Measurements from ENCODE around the gene DDAH1.
A peak's percentile ranks its signal among the peaks of the same experiment; 100 is the strongest.

The DDAH1 gene

DNA sequence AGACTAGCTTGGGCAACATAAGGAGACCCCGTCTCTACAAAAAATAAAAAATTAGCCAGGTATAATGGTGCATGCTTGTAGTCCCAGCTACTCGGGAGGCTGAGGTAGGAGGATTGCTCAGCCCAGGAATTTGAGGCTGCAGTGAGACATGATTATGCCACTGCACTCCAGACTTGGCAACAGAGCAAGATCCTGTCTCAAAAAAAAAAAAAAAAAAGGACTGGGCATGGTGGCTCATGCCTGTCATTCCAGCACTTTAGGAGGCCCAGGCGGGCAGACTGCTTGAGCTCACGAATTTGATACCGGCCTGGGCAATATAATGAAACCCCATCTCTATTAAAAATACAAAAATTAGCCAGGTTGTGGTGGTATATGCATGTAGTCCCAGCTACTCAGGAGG, 141.2 kb downstream of the DDAH1 start:
- no peak for DNase-seq

DNA sequence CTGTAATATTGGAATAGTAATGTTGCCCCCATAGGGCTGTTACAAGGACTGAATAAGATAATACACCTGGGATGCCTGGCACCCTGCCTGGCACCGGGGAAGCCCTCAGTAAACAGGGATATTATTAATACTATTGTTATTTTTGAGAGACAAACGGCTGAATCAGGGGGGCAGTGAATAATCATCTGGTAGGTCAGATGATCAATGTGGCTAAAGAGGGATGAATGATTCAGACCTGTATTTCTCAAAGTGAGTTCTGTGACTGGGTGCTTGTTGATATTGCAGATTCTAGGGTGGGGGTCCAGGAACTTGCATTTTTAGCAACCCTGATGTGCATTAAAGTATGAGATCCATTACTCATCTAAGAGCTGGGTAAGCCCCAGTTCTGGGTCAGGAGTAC, 142.3 kb downstream of the DDAH1 start:
- DNase-seq = no peak

DNA sequence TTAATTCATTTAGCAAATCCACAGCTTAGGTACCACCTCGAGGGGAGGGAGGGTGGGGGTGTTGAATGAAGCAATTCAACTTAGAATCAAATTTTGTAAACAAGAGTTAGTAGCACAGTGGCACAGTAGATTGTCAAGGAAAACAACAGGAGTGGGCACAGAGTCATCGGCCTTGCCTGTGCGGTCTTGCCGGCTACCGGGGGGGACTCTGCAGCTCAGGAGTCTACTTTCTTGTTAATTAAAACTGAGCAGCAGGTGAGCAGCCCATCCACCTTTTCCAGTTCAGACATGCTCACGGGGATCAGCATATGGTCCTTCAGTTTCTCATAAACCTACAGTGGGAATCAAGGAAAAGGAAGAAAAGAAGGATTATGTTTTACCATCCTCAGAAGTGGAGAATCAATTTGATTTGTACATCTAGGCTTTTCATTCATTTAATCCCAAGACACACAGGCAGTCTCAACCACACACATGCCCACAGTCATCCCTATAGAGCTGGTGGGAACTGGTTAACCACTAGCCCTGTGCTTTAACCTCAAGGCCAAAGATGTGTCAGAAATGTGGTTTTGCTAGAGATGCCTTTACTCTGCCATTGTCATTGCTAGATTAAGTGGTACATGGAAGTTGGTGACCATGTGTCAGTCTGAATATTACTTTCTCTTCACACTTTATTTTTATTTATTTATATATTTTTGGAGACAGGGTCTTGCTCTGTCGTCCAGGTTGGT, 143.6 kb downstream of the DDAH1 start:
- no peak for DNase-seq

DNA sequence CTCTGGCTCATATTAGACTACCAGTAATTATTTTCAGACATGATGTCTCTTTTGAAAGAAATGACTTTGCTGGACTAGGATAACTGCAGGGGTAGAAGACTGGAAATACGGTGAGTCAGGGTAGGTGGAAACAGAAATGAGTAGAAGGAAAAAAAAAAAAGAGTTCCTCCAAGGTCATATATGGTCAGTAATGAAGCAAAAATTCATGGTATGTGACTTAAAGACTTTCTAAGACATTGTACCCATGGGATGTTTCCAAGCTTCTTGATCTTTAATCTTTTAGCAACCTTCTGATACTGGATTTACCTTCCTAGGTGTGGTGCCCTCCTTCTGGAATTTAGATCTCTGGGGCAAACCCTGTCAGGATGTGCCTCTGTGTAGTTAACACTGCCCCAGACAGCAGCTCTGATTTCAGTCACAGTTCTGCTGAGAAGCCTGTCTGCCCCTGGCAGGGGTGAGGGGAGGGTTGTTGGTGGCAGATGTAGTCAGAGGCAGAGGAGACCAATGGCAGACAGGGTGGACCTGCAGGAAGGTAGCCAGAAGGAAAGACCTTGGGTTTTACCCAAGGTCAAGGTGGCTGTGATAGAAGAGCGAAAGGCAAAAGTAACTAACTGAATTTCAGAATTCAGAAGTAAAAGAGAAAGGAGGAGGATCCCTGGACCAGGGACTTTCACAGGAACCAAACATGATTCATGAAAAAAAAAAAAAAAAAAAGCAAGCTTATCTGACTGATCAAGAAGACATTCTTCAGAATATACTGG, 144.4 kb downstream of the DDAH1 start:
- DNase-seq = no peak

DNA sequence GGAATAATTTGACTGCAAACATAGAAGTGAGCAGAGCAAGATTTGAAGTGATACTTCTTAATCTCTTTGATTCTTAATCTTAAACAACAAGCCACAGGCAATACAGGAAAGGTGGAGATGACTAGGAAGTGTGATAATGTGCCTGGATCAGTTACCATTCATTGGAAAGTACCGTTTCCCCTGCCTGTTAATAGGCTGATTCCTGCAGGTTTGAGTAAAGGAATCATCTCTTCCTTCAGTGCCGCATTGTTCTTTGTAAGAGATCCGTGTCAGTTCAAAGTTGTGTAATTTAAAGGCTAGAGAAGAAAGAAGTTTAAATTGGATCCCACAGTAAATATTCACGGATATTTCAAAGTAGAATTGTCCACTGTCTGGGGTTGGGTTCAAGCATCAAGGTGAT, 145.0 kb downstream of the DDAH1 start:
- DNase-seq = no peak

DNA sequence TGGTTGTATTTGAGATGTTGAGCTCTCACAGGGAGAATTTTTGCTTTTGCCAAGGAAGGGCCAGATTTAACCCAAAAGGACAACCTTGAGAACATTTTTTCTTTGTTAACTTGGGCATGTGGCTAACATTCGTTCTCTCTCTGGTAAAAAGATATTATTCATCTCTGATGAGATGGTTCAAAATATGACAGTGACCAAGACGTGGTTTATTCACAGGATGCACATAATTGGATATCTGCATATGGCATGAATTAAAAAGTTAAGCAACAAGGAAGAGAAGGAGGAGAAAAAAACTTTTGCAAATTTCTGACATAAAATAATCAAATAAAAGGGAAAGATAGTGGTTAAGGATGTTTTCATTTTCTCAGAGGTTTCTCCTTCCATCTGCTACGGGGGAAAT, 145.5 kb downstream of the DDAH1 start:
- DNase-seq = no peak

DNA sequence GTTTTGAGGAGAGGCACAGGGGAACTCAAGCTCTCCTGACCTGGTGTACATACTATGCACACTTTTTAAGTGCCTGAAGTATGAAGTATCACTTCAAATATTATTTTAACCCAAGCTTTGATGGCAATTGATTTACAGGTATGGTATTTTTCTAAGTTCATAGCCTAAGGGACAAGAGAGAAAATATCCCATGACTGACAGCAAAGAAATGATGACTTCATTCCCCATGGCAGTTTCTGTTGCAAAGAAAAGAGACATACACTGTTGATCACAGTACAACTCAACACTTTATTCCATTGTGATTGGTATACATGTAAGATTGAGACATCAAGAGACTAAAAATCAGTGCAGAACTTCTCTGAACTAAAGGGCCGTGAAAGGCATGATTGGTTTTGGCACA, 146.7 kb downstream of the DDAH1 start:
- no peak for DNase-seq

DNA sequence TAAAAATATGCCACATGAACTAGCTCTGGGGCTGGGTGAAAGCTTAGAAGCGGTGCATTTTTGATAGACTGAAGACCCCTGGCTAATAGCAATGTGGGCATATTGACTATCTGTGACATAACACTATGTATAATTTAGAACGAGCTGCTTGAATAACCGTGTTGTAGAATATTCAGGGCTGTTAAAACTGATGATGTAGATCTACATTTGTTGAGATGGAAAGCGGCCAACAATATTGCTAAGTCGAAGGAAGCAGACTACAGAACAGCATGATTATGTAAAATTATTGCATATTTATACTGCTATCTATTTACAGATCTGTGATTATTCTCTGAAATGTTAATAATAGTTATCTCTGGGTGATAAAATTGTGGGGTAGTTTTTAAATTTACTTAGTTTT, 147.4 kb downstream of the DDAH1 start:
- no peak for DNase-seq

DNA sequence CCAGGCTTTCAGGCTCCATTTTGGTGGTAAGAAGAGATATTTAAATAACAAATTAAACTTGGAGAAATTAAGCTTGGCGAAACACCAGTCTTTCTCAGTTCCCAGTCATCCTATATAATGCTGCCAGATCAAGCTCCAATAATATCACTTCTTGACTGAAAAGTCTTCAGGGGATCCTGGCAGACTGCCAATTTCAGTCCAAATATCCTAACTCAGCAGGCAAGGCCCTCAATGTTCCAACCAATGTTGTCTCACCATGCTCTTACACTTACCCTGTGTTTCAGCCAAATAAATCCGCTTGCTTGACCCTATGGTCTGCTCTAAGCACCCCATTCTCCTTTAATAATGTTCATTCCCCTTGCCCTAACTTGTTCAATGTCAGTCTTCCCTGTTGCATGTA, 148.6 kb downstream of the DDAH1 start:
- DNase-seq = no peak

DNA sequence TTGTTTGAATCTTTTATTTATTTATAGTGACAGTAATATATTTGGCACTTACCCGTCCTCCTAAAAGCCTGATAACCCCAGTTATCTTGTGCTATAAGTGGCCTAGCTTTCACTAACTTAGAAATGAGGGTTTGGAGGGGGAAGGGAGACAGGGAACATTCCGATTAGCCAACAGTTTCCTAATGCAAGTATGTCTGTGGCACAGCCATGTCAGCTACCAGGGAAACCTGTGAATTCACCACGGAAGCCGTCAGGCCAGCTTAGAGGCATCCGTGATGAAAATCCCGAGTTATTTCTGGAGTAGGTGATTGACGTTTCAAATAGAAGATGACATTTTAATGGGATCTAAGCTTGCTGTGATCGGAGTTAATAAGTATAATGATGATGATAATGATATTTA, 149.2 kb downstream of the DDAH1 start:
- DNase-seq = no peak

DNA sequence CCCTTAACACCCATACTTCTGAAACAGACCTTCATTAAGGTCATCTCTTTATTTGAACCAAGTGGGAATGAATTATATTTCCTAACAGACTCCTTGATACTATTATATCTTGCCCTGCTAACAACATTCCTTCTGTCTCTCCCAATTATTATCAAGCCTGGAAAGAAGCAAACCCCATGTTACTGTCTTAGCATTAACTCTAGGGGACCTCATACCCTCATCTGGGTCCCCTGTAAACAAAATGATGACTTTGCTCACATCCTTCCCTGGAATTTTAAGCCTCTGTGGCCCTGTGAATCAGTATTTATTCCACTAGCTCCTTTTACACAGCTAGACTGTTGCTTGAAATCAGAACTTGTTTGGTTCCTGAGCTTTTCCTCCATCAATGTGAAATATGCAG, 150.2 kb downstream of the DDAH1 start:
- DNase-seq = no peak

DNA sequence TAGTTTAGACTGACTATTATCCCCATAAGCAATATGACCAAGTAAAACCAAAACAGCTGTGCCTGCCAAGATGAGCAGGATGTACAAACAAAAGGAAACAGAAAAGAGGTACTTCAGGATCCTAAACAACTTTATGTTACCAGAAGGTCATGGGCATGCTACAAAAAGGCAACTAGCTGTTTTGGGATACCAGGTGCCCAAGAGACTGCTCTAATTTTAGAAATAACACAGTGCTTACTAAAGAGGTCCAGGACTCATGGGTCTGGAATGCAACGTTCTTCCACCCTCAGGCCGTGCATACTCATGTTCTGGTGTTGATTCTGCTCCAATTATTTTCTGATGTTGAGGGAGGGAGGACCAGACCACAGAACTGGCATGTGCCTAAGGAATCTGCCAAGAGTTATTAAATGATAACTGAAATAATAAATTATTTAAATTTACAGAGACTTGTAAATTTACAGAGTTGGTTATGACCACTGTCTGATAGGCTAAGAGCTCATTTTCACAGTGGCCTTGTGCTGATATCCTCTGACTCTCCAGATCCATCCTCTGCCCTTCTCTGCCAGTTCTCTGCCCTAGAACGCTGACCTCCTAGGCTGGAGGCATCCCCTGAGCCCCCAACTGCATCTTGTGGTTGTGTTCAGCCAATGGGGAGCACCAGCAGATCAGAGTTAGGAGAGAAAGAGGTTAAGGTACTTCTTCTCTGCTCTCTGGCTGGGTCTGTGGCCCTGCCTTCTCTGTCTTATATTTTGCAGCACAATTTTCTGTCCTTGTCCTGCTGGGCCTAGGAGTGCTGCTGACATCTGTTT, 150.9 kb downstream of the DDAH1 start:
- DNase-seq = no peak

DNA sequence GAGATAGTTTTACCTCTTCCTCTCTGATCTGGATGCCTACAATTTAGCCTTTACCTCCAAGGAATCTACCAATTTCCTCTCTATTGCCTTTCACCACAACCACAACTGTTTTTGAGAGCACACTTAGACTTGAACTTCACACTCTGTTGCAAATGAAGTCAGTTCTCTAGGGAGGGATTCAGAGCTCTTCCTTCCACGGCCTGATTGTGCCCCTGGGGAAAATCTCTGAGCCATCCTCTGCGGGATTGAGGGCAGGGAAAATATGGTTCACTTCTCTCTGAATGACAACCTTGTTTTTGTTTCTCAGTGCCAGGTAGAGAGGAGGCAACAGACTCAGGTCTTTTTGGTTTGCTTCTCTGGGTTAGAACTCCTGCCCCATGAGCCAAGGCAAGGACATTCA, 153.1 kb downstream of the DDAH1 start:
- DNase-seq = no peak

DNA sequence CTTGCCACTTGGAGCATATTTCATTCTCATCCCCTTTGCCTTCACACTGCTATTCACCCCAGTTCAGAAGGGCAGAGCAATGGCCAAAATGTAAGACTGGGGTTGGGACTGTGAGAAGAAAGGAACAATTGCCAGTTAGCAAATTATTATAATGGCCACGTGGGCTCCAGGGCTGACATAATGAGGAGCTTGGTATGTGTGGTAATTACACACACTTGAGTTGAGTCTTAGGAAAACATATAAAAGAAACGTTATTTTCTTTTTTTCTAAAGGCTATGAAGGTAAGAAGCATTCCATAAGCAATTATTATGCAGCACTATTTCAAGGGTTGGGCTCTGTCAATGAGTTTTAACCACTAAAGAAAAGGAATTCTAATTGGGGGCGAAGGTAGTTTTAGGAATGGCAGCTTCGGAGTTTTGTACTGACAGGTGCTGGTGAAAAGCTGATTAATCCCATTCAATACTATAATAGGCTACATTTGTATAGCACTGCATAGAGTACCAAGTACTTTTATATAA, 156.1 kb downstream of the DDAH1 start:
- no peak for DNase-seq

DNA sequence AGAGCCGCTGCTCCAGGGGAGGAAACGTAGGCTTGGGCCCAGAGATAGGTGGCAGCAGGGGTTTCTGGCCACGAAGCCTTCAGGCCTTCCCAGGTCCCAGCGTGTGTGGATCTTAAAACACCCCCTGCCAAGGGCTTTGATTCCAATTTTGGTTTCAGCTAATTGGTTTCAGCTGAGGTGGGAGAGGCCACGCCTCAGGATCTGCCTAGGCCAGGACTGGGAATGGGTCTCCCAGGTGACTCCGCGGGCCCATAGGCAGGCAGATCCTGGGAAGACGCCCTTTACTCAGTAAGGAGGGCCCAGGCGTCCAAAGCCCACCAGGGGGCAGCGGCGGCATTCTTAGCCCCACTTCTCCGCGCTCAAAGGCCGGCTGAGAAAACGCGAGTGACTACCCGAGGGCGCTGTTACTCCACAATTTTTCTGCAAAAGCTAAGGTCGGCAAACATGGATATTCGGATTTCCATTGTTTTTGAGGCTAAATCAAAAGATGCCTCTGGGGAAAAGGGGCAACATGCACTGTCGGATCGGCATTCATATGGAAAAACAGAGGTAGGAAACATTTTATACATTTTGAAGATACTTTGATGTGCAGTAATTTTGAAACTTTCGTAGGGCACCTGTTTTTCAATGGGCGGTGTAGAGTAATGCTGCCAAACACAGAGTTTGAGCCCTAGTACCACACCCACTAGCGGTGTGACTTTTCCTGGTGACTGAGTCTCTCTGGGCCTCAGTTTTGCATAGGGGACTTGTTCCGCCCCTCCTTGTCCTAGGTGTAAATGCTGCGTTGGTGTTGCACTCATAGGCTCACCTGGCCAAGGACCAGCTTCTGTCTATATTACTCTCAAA, 156.7 kb downstream of the DDAH1 start:
- peak; percentile 52 for DNase-seq

DNA sequence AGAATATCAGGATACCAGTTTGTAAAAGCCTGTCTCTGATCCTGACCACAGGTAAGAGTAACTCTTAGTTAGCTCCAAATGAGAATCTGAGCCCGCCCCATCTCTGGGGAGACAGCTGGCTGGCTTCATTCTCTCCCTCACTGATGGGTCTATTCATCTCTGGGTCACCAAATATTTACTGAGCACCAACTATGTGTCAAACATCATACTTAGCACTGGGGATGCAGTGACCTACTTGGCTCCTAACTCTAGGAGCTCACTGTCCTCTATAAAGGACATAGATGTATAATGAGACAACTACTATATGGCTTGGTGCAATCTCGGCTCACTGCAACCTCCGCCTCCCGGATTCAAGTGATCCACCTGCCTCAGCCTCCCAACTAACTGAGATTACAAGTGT, 158.7 kb downstream of the DDAH1 start:
- no peak for DNase-seq

DNA sequence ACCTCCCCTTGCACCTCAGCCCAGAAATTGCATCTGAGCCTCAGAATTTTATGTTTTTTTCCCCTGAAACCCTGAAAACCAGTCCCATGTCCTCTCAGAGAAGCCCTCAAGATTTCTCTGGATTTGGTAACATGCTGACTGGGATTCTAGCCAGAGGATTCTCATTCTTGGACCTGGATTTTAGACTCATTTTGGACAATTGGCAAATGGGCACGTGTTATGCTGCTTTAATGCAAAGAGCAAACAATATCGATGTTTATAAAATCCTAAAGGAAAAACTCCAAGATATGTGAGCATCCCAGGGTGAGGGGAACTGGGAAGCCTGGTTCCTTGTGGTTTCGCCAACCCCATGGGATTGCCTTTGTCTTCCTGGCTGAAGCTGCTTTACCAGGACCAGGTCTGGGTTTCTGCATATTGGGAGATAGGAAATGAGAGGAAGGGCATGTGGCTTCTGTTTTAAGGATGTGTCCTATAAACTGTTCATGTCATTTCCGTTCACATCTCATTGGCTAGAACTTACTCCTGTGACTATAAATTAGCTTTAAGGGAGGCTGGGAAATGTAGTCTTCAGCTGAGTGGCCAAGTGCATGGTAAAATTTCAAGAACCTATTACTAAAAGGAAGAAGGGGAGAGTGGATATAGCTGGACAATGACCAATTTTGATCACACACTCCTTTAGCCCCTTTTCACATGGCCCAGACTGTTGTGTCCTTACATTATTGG, 161.4 kb downstream of the DDAH1 start:
- no peak for DNase-seq

DNA sequence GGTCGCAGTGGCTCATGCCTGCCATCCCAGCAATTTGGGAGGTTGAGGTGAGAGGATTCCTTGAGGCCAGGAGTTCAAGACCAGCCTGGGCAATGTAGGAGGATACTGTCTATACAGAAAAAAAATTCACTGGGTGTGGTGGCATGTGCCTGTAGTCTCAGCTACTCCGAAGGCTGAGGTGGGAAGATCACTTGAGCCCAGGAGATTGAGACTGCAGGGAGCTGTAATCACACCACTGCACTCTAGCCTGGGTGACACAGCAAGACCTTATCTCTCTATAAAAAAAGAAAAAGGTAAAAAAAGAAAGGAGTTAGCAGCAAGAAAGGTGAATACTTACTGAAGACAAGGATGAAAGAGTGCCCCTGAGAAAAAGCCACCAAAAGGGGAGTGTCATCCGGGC, 164.8 kb downstream of the DDAH1 start:
- DNase-seq = no peak

DNA sequence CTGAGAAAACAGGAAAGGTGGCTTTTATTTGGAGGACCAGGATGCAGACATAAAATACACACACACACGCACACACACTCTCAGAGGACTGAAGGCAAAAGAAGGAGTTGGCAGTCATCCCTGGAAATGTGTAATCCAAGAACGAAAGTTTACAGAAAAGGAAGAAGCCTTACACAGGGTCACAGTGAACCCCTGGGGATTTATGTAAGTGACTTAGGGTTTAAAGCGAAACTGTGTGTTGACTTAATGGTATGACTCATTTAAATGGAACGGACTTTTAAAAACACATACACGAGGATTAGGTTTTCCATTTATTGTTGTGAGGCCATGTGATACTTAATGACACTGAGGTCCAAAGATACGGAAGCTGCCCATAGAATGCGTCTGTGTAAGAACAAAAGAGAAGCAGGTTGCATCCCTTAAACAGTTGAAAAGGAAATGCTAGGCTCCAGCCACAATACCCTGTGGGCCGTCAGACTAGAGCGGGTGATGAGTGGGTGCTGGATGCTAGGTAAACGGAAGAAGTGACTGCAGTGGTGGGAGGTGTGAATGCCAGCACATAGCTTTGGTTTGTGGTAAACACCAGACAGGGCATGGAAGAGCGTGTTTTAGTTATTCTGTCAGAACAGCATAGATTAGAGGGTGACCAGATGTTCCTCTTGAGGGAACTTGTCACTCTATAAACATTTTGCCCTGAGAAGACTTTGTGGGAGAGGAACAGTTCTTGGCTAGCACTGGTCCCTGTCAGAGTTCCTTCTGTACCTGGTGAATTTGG, 166.9 kb downstream of the DDAH1 start:
- DNase-seq = peak; percentile 60

DNA sequence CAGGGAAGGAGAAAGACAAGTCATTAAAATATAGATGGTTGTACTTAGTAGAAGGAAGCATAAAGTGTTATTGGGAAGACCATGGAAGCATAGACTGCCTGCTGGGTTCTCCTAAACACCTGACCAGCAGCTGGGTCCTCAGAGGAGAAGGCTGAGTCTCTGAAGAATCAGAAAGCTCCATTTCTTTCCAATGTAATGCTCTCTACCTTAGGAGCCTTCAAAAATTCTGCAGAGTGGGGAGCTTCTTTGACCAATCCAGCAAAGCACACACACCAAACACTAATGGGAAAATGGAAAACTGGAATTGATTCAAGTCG, 167.5 kb downstream of the DDAH1 start:
- DNase-seq = no peak

DNA sequence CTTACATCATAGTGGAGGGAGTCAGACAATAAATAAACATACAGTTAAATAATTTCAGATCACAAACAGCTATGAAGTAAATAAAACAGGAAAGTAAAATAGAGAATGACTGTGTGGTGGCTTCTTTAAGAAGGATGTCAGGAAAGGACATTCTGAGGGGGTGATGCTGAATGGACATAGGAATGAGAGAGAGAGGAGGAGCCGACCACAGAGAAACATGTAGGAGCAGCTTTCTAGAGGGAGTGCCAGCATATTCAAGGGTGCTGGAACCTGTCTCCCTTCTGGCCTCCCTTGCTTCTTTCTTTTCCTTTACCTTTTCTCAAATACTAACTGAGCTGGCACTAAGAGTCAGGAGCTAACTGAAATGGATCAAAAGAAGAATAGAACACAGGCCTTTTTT, 168.0 kb downstream of the DDAH1 start:
- DNase-seq = no peak
